Stimulated activated CD8-positive, alpha-beta memory T cell treated with anti-CD3 and anti-CD28 coated beads, Interleukin-4, amount 100 ng/mL, for 48 hours (primary cell): ENCODE data around the gene OPRM1.
A peak's percentile ranks its signal among the peaks of the same experiment; 100 is the strongest.
"Not testable (repeated sequence)": the region's sequence is repeated elsewhere in the genome, so short reads cannot be mapped to it uniquely, and the experiment has no call there.

Experiments
- DNase-seq: peaks from one replicate; pipeline ENCODE4 v3.0.0-alpha.2; 2020

Gene OPRM1

DNA sequence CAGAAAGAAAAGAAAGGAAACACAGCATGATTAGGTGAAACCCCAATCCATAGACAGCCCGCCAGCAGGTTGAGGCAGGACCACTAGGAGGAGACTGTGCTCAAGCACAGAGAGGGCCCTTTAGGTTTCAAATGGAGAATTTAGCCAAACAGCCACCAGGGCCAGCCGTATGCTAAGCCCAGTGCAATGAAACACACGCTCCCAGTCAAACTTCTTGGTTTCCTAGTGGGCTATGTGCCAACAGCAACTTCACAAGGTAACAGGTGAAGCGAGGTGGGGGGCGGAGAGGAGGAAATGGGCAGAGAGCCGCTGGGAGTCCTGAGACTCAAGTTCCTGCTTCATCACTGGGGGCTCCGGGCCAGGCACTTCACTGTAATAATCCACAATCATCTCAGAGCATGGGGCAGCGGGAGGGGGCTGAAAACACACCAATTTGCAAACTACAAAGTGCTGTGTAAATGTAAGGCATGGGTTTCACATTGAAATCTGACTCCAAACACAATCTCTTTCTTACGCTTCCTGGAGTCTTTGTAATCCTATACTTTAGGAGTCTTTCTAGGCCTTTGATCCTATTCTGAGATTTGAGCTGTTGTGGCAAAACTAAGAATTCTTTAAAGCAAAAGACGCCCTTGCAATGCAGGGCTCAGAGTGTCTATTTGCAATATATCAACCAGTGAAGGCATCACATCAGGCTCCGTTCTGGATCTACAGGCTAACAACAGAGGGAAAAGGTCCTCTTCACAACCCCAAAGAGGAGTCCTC, 117.3 kb downstream of the OPRM1 start:
- peak; percentile 71 for DNase-seq

DNA sequence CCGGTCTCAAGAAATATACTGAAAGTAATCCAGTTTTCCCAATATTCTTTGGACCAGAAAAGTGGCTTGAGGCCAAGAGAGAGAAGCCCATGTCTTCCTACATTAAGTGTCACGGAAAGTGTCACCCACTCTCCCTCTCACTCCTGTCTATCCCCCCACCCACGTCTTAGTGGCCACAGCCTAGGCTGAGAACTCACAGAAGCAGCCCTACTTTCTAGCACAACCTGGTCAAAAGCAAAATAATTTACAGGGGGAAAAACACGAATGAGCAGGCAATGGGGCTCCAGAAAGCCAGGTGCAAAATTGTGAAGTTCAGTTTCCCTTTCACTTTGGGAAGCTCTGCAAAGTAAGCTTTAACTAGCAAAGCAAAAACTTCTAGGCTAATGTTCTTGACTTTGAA, 118.0 kb downstream of the OPRM1 start:
- DNase-seq: no peak

DNA sequence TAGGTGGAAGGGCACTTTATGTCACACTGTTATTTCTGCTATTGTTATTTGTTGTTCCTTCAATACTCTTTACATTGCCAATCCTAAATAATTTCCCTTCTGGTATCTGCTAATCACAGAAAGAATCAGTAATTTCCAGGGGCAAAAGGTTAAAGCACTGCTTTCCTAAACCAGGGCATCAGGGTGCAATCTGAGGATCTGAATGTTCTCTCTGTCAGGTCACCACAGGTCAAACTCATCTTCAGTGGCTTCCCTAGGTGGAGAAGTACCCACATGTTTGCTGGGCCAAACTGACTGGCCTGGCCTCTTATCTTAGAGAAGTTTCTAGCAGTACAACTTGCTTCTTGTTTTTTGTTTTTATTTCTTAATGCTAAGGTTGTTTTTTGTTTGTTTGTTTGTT, 118.7 kb downstream of the OPRM1 start:
- no peak for DNase-seq

DNA sequence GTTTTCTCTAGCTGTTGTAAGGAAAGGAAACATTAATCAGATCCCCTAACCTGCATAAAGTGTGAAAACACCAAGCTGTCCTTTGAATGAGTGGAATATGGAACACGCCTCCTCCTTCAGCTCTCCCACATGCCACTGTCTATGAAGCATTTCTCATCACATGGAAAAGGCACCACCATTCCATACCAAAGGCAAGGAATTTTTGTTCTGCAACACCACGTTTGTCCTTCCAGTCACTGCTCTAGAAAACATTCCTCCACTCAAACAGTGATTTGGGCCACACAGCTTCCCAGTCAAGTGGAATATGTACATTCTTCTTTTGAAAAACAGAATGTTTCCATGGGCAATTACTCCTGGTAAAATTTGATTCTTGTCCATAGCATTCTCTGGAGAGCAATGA, 120.1 kb downstream of the OPRM1 start:
- DNase-seq: no peak

DNA sequence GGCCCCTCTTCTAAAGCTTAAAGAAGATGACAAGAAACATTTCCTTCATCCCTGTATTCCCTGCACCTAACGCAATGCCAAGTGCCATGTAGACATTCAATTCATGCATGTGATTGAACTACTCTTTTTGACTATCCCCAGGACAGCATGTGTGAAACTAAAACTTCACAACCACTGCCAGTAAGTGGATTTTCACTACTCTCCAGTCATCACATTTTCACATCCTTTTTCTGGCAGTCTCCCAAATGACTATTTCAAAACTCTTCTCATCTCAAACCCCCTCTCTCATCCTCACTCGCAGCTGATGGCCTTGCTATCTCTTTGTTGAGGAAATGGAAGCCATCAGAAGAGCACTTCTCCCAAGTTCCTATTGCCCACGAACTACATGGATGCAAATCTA, 122.6 kb downstream of the OPRM1 start:
- no peak for DNase-seq

DNA sequence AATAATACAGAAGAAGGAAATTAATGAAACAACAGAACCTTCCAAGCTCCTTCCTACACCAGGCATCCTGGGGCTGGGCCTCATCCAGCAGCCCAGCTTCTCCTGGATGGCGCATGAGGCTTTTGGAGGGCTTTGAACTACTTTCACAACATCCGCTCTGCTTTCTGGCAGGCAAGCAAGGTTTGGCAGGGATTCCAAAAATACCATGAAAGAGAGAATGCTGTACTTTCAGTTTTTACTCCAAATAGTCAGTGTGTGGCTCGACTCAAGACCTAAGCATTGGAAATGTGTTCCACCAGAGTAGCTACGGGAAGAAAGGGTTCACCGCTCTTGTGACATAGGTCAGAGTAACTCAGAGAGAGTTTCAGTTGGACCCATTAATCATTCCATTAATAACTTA, 125.4 kb downstream of the OPRM1 start:
- DNase-seq: no peak

DNA sequence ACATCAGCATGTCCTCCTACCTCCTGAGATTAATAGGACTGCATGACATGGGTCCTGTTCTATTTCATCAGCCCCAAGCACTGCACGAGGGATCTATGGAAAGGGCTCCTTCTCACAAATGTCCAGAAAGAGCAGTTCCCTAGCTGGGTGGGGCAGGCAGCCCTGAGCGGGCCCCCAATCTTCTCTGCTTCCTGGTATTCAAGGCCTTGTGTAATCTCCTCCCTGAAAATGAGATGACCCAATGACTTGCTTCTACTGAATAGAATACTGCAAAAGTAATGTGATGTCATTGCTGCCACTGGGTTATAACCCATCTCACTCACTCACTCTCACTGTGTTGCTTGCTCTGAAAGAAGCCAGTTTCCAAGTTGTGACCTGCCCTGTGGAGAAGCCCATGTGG, 126.4 kb downstream of the OPRM1 start:
- DNase-seq: no peak

DNA sequence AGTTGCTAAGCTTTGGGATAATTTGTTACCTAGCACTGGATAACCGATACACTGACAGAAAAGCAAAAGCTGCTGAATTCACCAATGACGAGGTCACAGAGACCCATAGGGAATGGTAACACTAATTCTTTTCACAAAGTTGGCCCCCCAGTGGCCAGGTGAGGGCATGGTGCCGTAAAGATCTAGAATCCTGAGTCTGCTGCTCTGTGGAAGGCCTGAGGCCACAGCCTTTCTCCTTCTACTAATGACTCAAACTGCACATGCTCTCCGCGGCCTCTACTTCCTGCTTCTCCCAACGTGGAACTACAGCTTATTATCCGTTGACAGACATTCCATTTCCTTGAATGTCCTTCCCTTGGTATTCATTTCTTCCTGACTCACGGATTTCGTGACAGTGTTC, 127.1 kb downstream of the OPRM1 start:
- DNase-seq: no peak

DNA sequence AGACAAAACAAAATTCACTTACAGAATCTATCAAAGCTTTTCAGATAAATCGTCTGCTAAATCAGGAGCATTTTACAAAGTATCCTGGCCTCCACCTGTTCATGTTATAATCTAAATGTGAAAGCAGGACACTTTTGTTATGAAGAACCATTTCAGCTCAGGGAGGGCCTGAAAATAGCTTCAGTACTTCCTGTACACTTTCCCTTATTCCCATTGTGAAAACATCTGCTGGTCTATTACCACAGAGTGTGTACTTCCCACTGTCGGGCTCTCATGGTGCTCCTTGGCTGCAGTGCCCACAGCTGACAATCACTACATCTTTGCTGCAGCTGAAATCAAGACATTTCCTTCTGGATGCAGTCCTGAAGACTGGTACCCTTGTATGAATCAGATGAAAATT, 128.1 kb downstream of the OPRM1 start:
- no peak for DNase-seq

DNA sequence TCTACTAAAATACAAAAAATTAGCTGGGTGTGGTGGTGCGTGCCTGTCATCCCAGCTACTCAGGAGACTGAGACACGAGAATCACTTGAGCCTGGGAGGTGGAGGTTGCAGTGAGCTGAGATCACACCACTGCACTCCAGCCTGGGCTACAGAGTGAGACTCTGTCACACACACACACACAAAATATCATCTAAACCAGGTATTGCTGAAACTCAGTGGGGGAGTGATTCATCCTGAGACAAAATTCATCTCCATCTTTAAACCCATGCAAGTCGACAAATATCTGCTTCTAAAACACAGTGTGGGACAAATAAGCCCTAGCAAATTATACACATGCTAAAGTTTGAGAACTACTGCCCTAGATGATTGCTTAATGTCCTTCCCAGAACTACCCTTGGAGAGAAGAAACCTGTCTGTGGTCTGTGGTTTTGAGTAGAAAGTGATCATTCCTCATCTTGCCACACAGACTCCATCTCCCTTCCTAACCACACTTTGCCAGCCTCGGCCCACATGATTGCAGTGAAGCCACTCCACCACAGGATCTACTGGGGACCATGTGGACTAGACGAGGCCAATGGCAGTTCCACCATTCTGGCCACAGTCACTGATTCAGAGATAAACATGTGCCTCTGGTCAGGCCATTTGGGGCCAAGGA, 130.3 kb downstream of the OPRM1 start:
- DNase-seq: peak; percentile 50

DNA sequence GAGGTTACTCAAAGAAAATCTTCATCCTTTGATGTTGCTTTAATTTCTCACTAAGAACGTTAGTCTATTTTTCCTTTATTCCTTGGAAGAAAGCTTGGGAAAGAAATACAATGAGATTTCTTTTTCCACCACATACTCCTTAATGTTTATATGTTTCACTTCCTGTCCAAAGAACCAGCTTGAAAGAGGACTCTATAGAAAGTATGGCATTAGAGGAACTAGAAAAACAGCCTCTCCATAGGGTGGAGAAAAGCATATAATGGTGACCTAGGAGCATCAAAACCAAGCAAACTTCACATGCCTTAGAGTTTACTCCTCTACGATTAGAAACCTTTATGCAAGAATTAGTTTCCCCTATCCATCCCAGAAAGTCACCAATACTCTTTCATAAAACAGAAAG, 131.1 kb downstream of the OPRM1 start:
- DNase-seq: no peak

DNA sequence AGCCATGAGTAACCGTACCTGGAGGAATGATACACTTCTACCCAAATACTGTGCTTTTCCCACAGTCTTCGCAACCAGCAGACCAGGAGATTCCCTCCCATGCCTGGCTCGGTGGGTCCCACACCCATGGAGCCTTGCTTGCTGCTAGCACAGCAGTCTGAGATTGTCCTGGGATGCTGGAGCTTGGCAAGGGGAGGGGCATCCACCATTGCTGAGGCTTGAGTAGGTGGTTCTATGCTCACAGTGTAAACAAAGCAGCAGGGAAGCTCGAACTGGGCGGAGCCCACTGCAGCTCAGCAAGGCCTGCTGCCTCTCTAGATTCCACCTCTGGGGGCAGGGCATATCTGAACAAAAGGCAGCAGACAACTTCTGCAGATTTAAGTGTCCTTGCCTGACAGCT, 133.4 kb downstream of the OPRM1 start:
- DNase-seq: not testable (repeated sequence)

DNA sequence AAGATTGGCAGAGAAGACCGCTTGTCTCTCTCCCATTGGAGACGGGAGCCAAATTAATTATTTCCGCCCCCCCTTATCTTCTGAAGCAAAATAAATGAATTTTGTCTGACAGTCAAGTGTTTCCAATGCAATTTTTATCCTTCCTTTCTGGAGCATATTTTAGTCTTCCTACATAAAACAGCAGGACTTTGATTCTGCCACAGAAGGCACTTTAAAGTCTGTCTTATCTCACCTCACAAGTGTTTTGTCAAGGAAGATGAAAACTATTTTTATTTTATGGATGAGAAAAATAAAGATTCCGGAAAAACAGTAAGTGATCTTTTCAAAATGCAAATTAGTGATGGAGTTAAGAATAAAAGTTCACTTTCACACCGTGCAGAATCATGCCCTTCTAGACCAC, 140.4 kb downstream of the OPRM1 start:
- DNase-seq: no peak

DNA sequence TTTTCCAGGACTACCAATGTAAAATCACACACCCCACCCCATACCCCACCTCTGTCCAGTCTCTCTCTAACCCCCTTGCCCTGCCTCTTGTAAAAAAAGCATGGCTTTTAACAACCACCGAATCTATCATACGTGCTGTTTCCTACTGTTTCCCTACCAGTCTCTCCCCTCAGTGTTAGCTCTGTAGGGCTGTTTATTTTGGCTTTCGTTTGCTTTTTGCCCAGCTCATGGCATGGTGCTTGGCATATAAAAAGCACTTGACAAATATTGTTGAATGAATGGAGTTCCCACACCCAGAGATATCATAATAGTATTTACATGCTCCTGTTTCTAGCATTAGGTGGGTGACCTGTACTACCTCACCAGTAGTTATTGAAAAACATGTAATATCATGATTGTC, 148.2 kb downstream of the OPRM1 start:
- no peak for DNase-seq

DNA sequence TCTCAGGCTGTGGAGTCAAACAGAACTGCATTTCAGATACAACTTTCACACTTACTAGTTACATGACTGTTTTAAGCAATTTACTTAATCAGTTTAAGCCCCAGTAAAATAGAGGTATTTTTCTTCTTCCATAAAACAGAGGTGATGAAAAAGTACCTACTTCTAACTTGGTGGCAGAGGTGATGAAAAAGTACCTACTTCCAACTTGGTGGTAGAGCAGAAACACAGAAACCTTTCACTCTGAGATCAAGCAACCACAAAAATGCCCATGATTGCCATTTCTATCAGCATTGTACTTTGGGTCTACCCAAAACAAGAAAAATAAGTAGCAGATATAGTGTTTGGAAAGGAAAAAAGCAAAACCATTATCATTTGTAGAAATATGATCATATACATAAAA, 148.7 kb downstream of the OPRM1 start:
- no peak for DNase-seq

DNA sequence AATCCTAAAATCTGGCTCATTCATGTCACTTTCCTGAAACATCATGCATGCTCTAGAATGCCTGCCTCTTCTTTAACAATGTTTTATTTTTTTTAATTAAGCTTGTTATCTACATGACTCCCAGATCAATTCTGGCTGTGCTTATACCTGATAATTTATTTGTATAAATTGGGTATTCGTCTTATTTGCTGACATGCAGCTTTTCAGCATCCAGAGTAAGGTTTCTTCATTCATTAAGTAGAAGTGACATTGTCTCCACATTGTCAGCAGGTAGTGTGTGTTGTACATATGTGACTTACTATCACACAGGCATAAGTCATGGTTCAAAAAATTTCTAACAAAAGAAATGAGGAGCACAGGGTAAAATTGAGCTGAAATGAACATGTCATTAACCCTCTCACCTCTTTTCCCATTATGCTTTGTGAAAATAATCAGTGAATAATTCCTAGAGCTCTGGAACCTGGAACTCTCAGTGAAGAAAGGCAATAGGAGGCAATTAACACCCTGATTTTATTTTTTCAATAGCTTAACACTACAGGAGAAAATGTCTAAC, 157.4 kb downstream of the OPRM1 start:
- no peak for DNase-seq

DNA sequence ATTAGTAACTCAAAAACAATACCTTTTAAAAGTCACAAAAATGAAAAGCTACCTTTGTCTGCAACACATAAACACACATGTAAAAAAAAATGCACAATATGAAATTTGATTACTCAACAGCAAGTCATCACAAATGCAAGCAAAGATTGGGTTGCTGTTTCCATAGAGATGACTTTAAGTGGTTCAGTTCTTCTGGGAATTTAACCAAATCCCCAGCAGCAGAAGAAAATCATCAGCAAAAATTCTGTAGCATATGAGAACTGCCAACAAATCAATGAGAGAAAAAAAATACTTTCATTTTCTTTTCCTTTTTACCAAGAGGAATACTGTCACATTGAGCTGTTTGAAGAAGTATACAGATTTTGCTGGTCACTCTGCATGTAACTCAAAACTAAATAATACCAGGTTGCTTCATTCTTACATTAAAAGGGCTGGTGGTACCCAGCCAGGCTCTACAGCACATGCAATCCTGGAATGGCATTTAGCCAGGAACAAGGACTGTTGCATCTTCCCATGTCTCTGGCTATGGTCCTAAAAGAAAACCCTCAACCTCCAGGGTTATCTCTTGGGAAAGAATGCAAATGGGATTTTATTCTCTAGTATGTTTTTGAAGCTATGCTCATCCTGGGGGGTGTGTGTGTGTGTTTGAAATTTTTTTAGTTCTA, 158.3 kb downstream of the OPRM1 start:
- no peak for DNase-seq

DNA sequence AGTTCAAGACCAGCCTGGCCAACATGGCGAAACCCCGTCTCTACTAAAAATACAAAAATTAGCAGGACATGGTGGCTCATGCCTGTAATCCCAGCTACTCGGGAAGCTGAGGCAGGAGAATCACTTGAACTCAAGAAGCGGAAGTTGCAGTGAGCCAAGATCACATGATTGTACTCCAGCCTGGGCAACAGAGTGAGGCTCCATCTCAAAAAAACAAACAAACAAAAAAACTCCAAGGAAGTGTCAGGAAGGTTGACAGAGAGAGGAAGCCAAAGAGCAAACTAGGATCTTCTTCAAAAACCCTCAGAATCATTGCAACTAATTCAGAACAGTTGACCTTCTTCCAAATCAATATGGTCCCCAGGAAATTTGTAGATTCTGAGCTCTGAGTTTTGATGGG, 162.6 kb downstream of the OPRM1 start:
- DNase-seq: not testable (repeated sequence)

DNA sequence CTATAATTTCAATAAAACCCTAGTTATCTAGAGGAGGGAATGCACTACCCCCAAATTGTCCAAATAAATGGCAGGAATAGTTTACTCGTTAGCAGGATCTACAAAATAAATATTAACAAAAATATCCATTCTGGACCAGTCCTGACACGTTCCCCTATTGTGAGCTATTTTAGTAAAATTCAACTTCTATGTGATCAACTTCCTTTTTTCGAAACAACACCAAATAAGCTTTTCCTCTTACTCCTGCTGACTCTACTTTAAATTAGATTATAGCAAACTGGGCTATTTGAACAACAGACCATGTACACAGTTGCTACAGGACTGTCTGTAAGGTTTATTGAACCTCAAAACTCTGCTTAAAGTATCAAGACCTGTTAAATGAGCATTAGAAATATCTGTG, 163.3 kb downstream of the OPRM1 start:
- no peak for DNase-seq

DNA sequence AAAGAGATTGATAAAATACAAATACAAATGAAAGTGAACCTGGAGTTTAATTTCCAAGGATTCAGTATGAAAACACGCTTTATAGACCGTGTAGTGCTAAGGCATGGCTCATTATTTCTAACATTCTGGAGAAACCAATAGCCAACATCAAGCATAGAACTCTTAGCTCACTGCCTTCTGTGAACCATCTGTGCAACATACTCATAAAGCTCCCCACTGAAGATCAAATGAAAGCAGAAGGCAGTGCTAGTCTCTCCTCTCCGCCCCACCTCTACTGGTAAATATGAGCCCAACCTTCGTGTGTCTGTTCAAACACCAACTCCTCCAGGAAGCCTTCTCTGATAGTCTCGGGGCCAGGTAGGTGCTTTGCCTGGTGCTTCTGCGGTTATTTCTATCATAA, 163.9 kb downstream of the OPRM1 start:
- no peak for DNase-seq

DNA sequence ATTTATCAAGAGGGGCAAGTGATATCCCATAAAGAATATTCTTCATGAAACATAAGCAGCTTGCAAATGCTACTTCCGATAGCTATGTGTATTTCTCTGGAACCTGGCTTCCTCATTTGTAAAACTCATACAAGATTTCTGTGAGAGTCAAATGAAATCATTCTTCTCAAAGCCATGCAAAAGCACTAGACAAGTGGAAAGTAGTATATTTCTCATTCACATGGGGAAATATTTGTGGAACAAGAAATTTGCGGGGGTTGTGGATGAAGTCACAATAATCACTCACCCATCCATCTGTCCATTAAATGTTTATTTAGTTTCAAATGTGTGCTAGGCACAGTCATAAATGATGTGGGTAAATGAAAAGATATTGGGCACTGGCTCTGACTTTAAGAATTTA, 167.1 kb downstream of the OPRM1 start:
- DNase-seq: no peak

DNA sequence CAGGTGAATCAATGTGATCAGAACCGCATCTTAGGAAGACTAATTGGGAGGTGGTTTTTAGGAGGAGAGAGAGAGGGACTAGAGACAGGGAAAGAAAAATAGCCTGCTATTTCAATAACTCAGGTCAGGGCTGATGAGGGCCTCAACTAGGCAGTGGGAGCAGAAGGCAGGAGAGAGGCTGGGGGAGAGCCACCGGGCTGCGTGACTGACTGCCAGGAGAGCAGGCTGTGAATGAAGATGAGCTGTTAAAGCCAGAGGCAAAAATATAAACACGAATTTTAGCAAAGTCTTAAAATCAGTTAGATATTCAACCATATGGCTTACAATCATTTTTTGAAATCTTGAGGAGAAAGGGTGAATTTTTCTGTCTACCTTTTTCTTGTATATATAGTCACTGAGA, 168.0 kb downstream of the OPRM1 start:
- DNase-seq: no peak

DNA sequence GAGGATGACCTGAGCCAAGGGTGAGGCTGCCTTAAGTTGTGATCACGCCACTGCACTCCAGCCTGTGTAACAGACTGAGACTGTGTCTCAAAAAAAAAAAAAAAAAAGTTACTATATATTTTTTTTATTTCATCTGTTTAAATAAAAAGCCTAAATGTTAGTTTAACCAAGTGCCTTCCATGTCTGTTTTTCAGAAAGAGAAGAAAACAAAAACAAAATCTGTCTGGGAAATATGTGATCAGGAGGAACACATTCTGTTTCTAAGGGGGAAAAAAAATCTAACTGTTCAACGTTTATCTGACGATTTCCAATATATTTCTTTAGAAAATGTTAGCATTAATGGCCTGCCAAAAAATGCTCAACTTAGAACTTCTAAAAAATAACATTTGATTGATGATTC, 170.5 kb downstream of the OPRM1 start:
- no peak for DNase-seq

DNA sequence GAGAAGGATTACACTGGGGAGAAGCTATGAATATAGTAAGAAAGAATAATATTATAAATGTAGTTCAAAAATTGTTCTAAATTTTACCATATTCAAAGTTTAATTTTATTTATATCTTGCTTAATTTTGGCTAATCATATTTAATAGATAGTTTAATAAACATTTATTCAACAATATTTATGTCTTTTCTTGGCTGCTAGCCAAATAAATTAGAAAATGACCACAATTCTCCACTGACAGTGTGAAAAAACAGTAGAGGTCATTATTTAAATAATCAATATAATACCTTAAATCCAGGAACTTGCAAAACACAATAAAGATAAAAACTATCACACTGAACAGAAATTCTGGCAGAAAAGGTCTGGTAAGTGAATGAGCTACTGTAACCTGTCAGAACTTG, 171.6 kb downstream of the OPRM1 start:
- DNase-seq: no peak
